OCI-LY7 (cell line): Measurements from ENCODE around the gene NOX3.

Experiments used
- CTCF ChIP-seq: fragments of 200-600 bp; sonication (generic); conservative IDR thresholded peaks from 2 replicates; pipeline ENCODE4 v1.5.1; 2014; ENCODE audit warnings: mild to moderate bottlenecking, antibody characterized with exemption, low read length, moderate library complexity, mixed read lengths
- EZH2phosphoT487 ChIP-seq: fragments of 200-600 bp; sonication (generic); IDR thresholded peaks from 2 replicates; pipeline ENCODE4 v1.6.1; 2018; ENCODE audit warnings: low read depth, borderline replicate concordance, mild to moderate bottlenecking, mixed run types, antibody characterized with exemption, low read length, moderate library complexity, mixed read lengths

GRCh38 chr6:155412335-155412734 is 43.3 kb downstream of the NOX3 start:
- TF ChIP-seq CTCF: no peak
- TF ChIP-seq EZH2phosphoT487: no peak
